ENCODE results near the gene SLX9. TPM values are rescaled to one million over a fixed set of nuclear protein-coding genes. Genes with fewer than 3 reads are reported as not detected.

SLX9 gene
- polyA plus RNA-seq, 1 experiment, result 12.4 TPM

GRCh38 chr21:44907225-44907965 lies 32.4 kb upstream of the SLX9 start:
- POLR2A ChIA-PET, result no interaction called here
- no peaks in the 10 kb centered on the region for H3K36me3 ChIP-seq (ENCODE audit: control insufficient read depth, insufficient read depth, low read length)
- TF ChIP-seq CTCF (IDR thresholded peaks at IDR 0.05; ENCODE audit: insufficient read depth, low read depth, low read length), result no peak
- CTCF ChIA-PET, result interaction anchor here (0.8 to 3.3 kb wide), 4 partner anchors 10 to 230 kb away, joined by 3 to 18 read pairs (median 4); no protein-coding TSS in a partner anchor
- no peak overlapping the region for H3K4me3 ChIP-seq (ENCODE audit: low read depth, low read length)
- peaks cover 36% of the 10 kb centered on the region for H3K27me3 ChIP-seq (ENCODE audit: control insufficient read depth, insufficient read depth, low read length)
- no peak for DNase-seq (ENCODE audit: low read depth)

GRCh38 chr21:44907966-44908895 lies 31.6 kb upstream of the SLX9 start:
- TF ChIP-seq CTCF (IDR thresholded peaks at IDR 0.05; ENCODE audit: insufficient read depth, low read depth, low read length), result no peak
- Histone ChIP-seq H3K36me3 (ENCODE audit: control insufficient read depth, insufficient read depth, low read length) (no peaks in the 10 kb centered on the region), H3K4me3 (ENCODE audit: low read depth, low read length) (no peak overlapping the region), H3K27me3 (ENCODE audit: control insufficient read depth, insufficient read depth, low read length) (peaks cover 35% of the 10 kb centered on the region)
- POLR2A ChIA-PET, result no interaction called here
- CTCF ChIA-PET, result interaction anchor here (0.6 to 3.3 kb wide), 4 partner anchors 9 to 229 kb away, joined by 3 to 18 read pairs (median 4); no protein-coding TSS in a partner anchor
- DNase-seq (ENCODE audit: low read depth), result no peak

- POLR2A ChIA-PET, result no interaction called here
Observed at GRCh38 chr21:44908908-44909307, 30.9 kb upstream of the SLX9 start.

GRCh38 chr21:44909719-44910118 lies 30.1 kb upstream of the SLX9 start:
- TF ChIP-seq CTCF (IDR thresholded peaks at IDR 0.05; ENCODE audit: insufficient read depth, low read depth, low read length), result no peak
- no peak for DNase-seq (ENCODE audit: low read depth)
- Histone ChIP-seq H3K4me3 (ENCODE audit: low read depth, low read length) (no peak overlapping the region), H3K36me3 (ENCODE audit: control insufficient read depth, insufficient read depth, low read length) (no peaks in the 10 kb centered on the region), H3K27me3 (ENCODE audit: control insufficient read depth, insufficient read depth, low read length) (peaks cover 35% of the 10 kb centered on the region)
- ChIA-PET POLR2A (no interaction called here), CTCF (no interaction called here)

More at GRCh38 chr21:44908908-44909307, 30.9 kb upstream of the SLX9 start:
- Histone ChIP-seq H3K4me3 (ENCODE audit: low read depth, low read length) (no peak overlapping the region), H3K36me3 (ENCODE audit: control insufficient read depth, insufficient read depth, low read length) (no peaks in the 10 kb centered on the region), H3K27me3 (ENCODE audit: control insufficient read depth, insufficient read depth, low read length) (peaks cover 35% of the 10 kb centered on the region)
- CTCF ChIA-PET, result no interaction called here
- DNase-seq (ENCODE audit: low read depth), result no peak
- no peak for TF ChIP-seq CTCF (IDR thresholded peaks at IDR 0.05; ENCODE audit: insufficient read depth, low read depth, low read length)
